Body of pancreas (tissue), 4 donors: Measurements from ENCODE around the gene AHI1.

Source experiments
- CTCF ChIP-seq, 7 experiments: fragments of 450-650 bp in 4 of 7; fragments of 200-600 bp in 3 of 7; sonication (generic) in 3 of 7; IDR thresholded peaks; one replicate each; pipeline ENCODE4 v1.5.1; 2016 to 2019; ENCODE audit warnings: antibody characterized with exemption in 7 of 7
- POLR2A ChIP-seq, 3 donors: fragments of 450-650 bp; IDR thresholded peaks; one replicate each; pipeline ENCODE4 v1.6.1; 2016; ENCODE audit warnings: antibody characterized with exemption in 3 of 3, mild to moderate bottlenecking in 2 of 3

GRCh38 chr6:135236732-135237131 is 260.8 kb downstream of the AHI1 start:
- TF ChIP-seq POLR2A (IDR thresholded peaks at IDR 0.05) (no peak), CTCF (IDR thresholded peaks at IDR 0.05) (no peak)
